Duodenal mucosa (tissue), 2 donors: ENCODE results near the gene GET3.
"Not testable (repeated sequence)": the region's sequence is repeated elsewhere in the genome, so short reads cannot be mapped to it uniquely, and the experiment has no call there.

Experiments used
- H3K27ac ChIP-seq: one replicate; pipeline ENCODE4 v1.7.0; 2013; ENCODE audit warnings: low read depth, low read length
- H3K27me3 ChIP-seq, 2 donors: one replicate each; pipeline ENCODE4 v1.7.0; 2013; ENCODE audit warnings: low read length in 2 of 2, control low read depth in 1 of 2; ENCODE audit not compliant: insufficient read depth in 2 of 2, control insufficient read depth in 1 of 2
- H3K36me3 ChIP-seq, 2 donors: one replicate each; pipeline ENCODE4 v1.7.0; 2013; ENCODE audit warnings: low read length in 2 of 2, control low read depth in 1 of 2; ENCODE audit not compliant: insufficient read depth in 2 of 2, control insufficient read depth in 1 of 2
- H3K4me1 ChIP-seq, 2 donors: one replicate each; pipeline ENCODE4 v1.7.0; 2013; ENCODE audit warnings: low read length in 2 of 2, control low read depth in 1 of 2; ENCODE audit not compliant: insufficient read depth in 2 of 2, control insufficient read depth in 1 of 2
- H3K4me3 ChIP-seq, 2 donors: one replicate each; pipeline ENCODE4 v1.7.0; 2013; ENCODE audit warnings: low read length in 2 of 2, low read depth in 1 of 2
- H3K9ac ChIP-seq, 2 donors: one replicate each; pipeline ENCODE4 v1.7.0; 2013; ENCODE audit warnings: low read length in 2 of 2, low read depth in 1 of 2
- H3K9me3 ChIP-seq, 2 donors: one replicate each; pipeline ENCODE4 v1.7.0; 2013; ENCODE audit warnings: low read length in 2 of 2, control low read depth in 1 of 2; ENCODE audit not compliant: control insufficient read depth in 1 of 2

GET3 gene

DNA sequence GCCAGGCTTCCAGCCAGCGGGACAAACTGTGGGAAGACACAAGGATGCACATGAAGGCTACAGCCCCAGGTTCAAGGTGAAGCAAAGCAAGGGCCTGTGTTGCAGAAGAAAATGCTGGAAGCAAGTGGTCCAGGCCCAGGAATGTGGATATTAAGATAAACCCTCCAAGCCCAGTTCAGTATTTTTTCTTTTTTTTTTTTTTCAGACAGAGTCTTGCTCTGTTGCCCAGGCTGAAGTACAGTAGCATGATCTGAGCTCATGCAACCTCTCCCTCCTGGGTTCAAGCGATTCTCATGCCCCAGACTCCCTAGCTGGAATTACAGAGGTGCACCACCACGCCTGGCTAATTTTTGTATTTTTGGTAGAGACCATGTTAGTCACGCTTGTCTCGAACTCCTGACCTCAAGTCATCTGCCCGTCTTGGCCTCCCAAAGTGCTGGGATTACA, 59.9 kb downstream of the GET3 start:
- Histone ChIP-seq H3K9ac (no peak overlapping the region), H3K36me3 (peaks cover 7 to 14% of the 10 kb centered on the region in 2 donors), H3K27ac (no peak overlapping the region), H3K4me1 (peaks cover 25 to 38% of the 10 kb centered on the region in 2 donors), H3K27me3 (no peaks in the 10 kb centered on the region), H3K9me3 (no peaks in the 10 kb centered on the region), H3K4me3 (no peak overlapping the region)

DNA sequence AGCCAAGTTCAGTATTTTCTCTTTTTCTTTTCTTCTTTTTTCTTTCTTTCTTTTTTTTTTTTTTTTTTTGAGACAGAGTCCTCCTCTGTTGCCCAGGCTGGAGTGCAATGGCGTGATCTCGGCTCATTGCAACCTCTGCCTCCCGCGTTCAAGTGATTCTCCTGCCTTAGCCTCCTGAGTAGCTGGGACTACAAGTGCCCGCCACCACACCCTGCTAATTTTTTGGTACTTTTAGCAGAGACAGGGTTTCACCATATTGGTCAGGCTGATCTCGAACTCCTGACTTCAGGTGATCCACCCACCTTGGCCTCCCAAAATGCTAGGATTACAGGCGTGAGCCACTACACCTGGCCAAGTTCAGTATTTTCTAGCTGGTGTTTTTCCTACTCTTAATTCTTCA, 60.3 kb downstream of the GET3 start:
- Histone ChIP-seq H3K36me3 (peaks cover 7 to 14% of the 10 kb centered on the region in 2 donors), H3K4me1 (peaks cover 30 to 42% of the 10 kb centered on the region in 2 donors)
- H3K4me3 ChIP-seq, H3K9ac ChIP-seq, H3K27me3 ChIP-seq, H3K9me3 ChIP-seq, H3K27ac ChIP-seq: not testable (repeated sequence)
